DND-41 (cell line): ENCODE data around the gene PKHD1.

Experiments
- CTCF ChIP-seq: IDR thresholded peaks from 2 replicates; pipeline ENCODE4 v1.5.1; 2012; ENCODE audit warnings: borderline replicate concordance, low read length, moderate library complexity, mild to moderate bottlenecking; ENCODE audit not compliant: poor library complexity, severe bottlenecking; ENCODE audit errors: extremely low read depth
- EZH2 ChIP-seq: IDR thresholded peaks from 3 replicates; pipeline ENCODE4 v1.6.1; 2012; ENCODE audit warnings: borderline replicate concordance, low read depth, mild to moderate bottlenecking, moderate library complexity, low read length, inconsistent platforms; ENCODE audit not compliant: severe bottlenecking

GRCh38 chr6:51953246-51953645, 134.2 kb downstream of the PKHD1 start:
- no peak for TF ChIP-seq CTCF
- TF ChIP-seq EZH2, result no peak
